Liver (tissue), 9 donors: ENCODE measurements around the gene RCL1. TPM values are rescaled to one million over a fixed set of nuclear protein-coding genes. Genes with fewer than 3 reads are reported as not detected.

ENCODE experiments used
- DNase-seq: peaks from one replicate; pipeline ENCODE4 v3.0.0-alpha.2; 2017; ENCODE audit warnings: low spot score
- H3K27ac ChIP-seq, 2 donors: one replicate each; pipeline ENCODE4 v1.7.0; 2013; ENCODE audit warnings: inconsistent platforms in 2 of 2, low read length in 2 of 2, control low read depth in 1 of 2, low read depth in 1 of 2, mild to moderate bottlenecking in 1 of 2
- H3K27me3 ChIP-seq, 4 donors: one replicate each; pipeline versions ENCODE4 v1.6.1 to v1.7.0; 2013; ENCODE audit warnings: low read length in 3 of 4, inconsistent platforms in 1 of 4, mild to moderate bottlenecking in 1 of 4, moderate library complexity in 1 of 4; ENCODE audit not compliant: control insufficient read depth in 4 of 4, insufficient read depth in 4 of 4
- H3K36me3 ChIP-seq, 4 donors: one replicate each; pipeline versions ENCODE4 v1.6.1 to v1.7.0; 2013; ENCODE audit warnings: low read length in 3 of 4, mild to moderate bottlenecking in 3 of 4, low read depth in 1 of 4, moderate library complexity in 1 of 4; ENCODE audit not compliant: control insufficient read depth in 4 of 4, insufficient read depth in 3 of 4
- H3K4me1 ChIP-seq, 4 donors: one replicate each; pipeline versions ENCODE4 v1.6.1 to v1.7.0; 2013; ENCODE audit warnings: low read length in 3 of 4, mild to moderate bottlenecking in 3 of 4, moderate library complexity in 1 of 4; ENCODE audit not compliant: control insufficient read depth in 4 of 4, insufficient read depth in 4 of 4
- H3K4me3 ChIP-seq, 3 donors: one replicate each; pipeline versions ENCODE4 v1.6.1 to v1.7.0; 2013; ENCODE audit warnings: low read length in 3 of 3, control low read depth in 1 of 3, low read depth in 1 of 3, mild to moderate bottlenecking in 1 of 3
- H3K9ac ChIP-seq, 2 donors: one replicate each; pipeline ENCODE4 v1.7.0; 2013; ENCODE audit warnings: low read length in 2 of 2, mild to moderate bottlenecking in 2 of 2, moderate library complexity in 2 of 2, control low read depth in 1 of 2, low read depth in 1 of 2
- H3K9me3 ChIP-seq, 4 donors: one replicate each; pipeline versions ENCODE4 v1.6.1 to v1.7.0; 2013; ENCODE audit warnings: low read length in 3 of 4; ENCODE audit not compliant: control insufficient read depth in 4 of 4
- ATF3 ChIP-seq: IDR thresholded peaks from 2 replicates; pipeline ENCODE4 v1.6.1; 2016; ENCODE audit warnings: antibody characterized with exemption
- CTCF ChIP-seq: fragments of 150-350 bp; IDR thresholded peaks from 2 replicates; pipeline ENCODE4 v1.5.1; 2017; ENCODE audit warnings: improper control_type of control experiment, low read depth, low read length; ENCODE audit not compliant: missing input control
- EGR1 ChIP-seq, 2 donors: IDR thresholded peaks; 2 replicates each; pipeline ENCODE4 v1.6.1; 2016 to 2018; ENCODE audit warnings: antibody characterized with exemption in 2 of 2, low read depth in 2 of 2
- FOXA1 ChIP-seq: IDR thresholded peaks from 2 replicates; pipeline ENCODE4 v1.6.1; 2016; ENCODE audit warnings: antibody characterized with exemption
- FOXA2 ChIP-seq: IDR thresholded peaks from 2 replicates; pipeline ENCODE4 v1.6.1; 2016; ENCODE audit warnings: antibody characterized with exemption
- GABPA ChIP-seq, 2 donors: IDR thresholded peaks in 1 of 2; conservative IDR thresholded peaks in 1 of 2; 2 replicates each; pipeline ENCODE4 v1.6.1; 2016; ENCODE audit warnings: antibody characterized with exemption in 2 of 2, mild to moderate bottlenecking in 1 of 2, moderate library complexity in 1 of 2
- HNF4A ChIP-seq, 2 donors: conservative IDR thresholded peaks; 2 replicates each; pipeline ENCODE4 v1.6.1; 2016; ENCODE audit warnings: antibody characterized with exemption in 2 of 2, mild to moderate bottlenecking in 2 of 2
- HNF4G ChIP-seq: IDR thresholded peaks from 2 replicates; pipeline ENCODE4 v1.6.1; 2016; ENCODE audit warnings: antibody characterized with exemption
- JUND ChIP-seq, 2 donors: IDR thresholded peaks; 2 replicates each; pipeline ENCODE4 v1.6.1; 2016; ENCODE audit warnings: antibody characterized with exemption in 2 of 2
- MAX ChIP-seq: IDR thresholded peaks from 2 replicates; pipeline ENCODE4 v1.6.1; 2016; ENCODE audit warnings: antibody characterized with exemption
- NR2F2 ChIP-seq: IDR thresholded peaks from 2 replicates; pipeline ENCODE4 v1.6.1; 2016; ENCODE audit warnings: antibody characterized with exemption
- RAD21 ChIP-seq, 2 donors: IDR thresholded peaks; 2 replicates each; pipeline ENCODE4 v1.6.1; 2016; ENCODE audit warnings: antibody characterized with exemption in 2 of 2, mild to moderate bottlenecking in 2 of 2
- REST ChIP-seq: IDR thresholded peaks from 2 replicates; pipeline ENCODE4 v1.6.1; 2016; ENCODE audit warnings: antibody characterized with exemption, mild to moderate bottlenecking
- RXRA ChIP-seq, 2 donors: IDR thresholded peaks; 2 replicates each; pipeline ENCODE4 v1.6.1; 2017 to 2018; ENCODE audit warnings: antibody characterized with exemption in 2 of 2, mild to moderate bottlenecking in 1 of 2
- SP1 ChIP-seq: IDR thresholded peaks from 2 replicates; pipeline ENCODE4 v1.6.1; 2018; ENCODE audit warnings: antibody characterized with exemption, mild to moderate bottlenecking
- TAF1 ChIP-seq: conservative IDR thresholded peaks from 2 replicates; pipeline ENCODE4 v1.6.1; 2016; ENCODE audit warnings: antibody characterized with exemption, mild to moderate bottlenecking
- YY1 ChIP-seq: IDR thresholded peaks from 2 replicates; pipeline ENCODE4 v1.6.1; 2016; ENCODE audit warnings: antibody characterized with exemption, mild to moderate bottlenecking
- ZBTB33 ChIP-seq: IDR thresholded peaks from 2 replicates; pipeline ENCODE4 v1.6.1; 2016; ENCODE audit warnings: antibody characterized with exemption
- WGBS: extraction: QIAGEN DNeasy Blood & Tissue Kit; methylation state at CpG from one replicate; pipeline ENCODE4 v1.1.7; 2013; 5-methylcytosine and 5-hydroxymethylcytosine counted together
- polyA plus RNA-seq, 2 donors: library from polyadenylated mRNA; stranded (reverse) in 1 of 2; unstranded in 1 of 2; fragments of 200-250 nt in 1 of 2; fragments of >200 nt in 1 of 2; fragmentation: Nextera tagmentation in 1 of 2; extraction: Ambion mirVana in 1 of 2; gene quantifications; one replicate each; pipeline versions ENCODE4 v1.2.1 to v1.2.3, GENCODE V29; 2013 to 2015
- total RNA-seq, 2 donors: library from RNA; depleted of rRNA; stranded (reverse); fragments of >200 nt; gene quantifications; one replicate each; pipeline ENCODE4 v1.2.3, GENCODE V29; 2014
- donor health status: healthy.
- donor health status: healthy.
- donor health status: healthy.
- donor health status: healthy.
- donor health status: healthy.

Gene RCL1
- total and polyA plus RNA-seq, 4 donors: 52.2 to 121 (median 86.8) TPM

- H3K9ac ChIP-seq: no peak overlapping the region
- H3K9me3 ChIP-seq: no peaks in the 10 kb centered on the region
- WGBS: 98% methylated on average over 3 of the region's 3 CpGs
- no peaks in the 10 kb centered on the region for H3K4me1 ChIP-seq
- peaks cover 0 to 5% (median under 1%) of the 10 kb centered on the region in 4 donors for H3K36me3 ChIP-seq
- no peaks in the 10 kb centered on the region for H3K27me3 ChIP-seq
- TF ChIP-seq FOXA1: no peak
- TF ChIP-seq MAX: no peak
- no peak for DNase-seq
- H3K27ac ChIP-seq: no peak overlapping the region
- no peak overlapping the region for H3K4me3 ChIP-seq
These were observed 90.7 kb downstream of the RCL1 start for GRCh38 chr9:4883326-4883873.

GRCh38 chr9:4886698-4887097, 94.0 kb downstream of the RCL1 start:
- TF ChIP-seq GABPA (IDR thresholded peaks at IDR 0.05 in 1 of 2, conservative IDR thresholded peaks at IDR 0.05 in 1 of 2) (no peak), YY1 (no peak), SP1 (no peak), FOXA1 (no peak)
- DNase-seq: no peak
- H3K4me1 ChIP-seq: no peaks in the 10 kb centered on the region
- H3K9me3 ChIP-seq: no peaks in the 10 kb centered on the region
- H3K9ac ChIP-seq: no peak overlapping the region
- H3K27me3 ChIP-seq: no peaks in the 10 kb centered on the region
- no peak overlapping the region for H3K27ac ChIP-seq
- WGBS: 70% methylated on average over 6 of the region's 6 CpGs
- peaks cover 0 to 5% (median under 1%) of the 10 kb centered on the region in 4 donors for H3K36me3 ChIP-seq
- no peak overlapping the region for H3K4me3 ChIP-seq

- H3K36me3 ChIP-seq: peaks cover 0 to 5% (median under 1%) of the 10 kb centered on the region in 4 donors
- no peaks in the 10 kb centered on the region for H3K9me3 ChIP-seq
- H3K4me1 ChIP-seq: no peaks in the 10 kb centered on the region
- no peak overlapping the region for H3K9ac ChIP-seq
- WGBS: 52% methylated on average over 4 of the region's 4 CpGs
- H3K27ac ChIP-seq: no peak overlapping the region
- no peak for DNase-seq
- TF ChIP-seq ZBTB33: no peak
- no peak for TF ChIP-seq REST
- TF ChIP-seq JUND (IDR thresholded peaks at IDR 0.05): no peak
- TF ChIP-seq ATF3: no peak
- TF ChIP-seq GABPA (IDR thresholded peaks at IDR 0.05 in 1 of 2, conservative IDR thresholded peaks at IDR 0.05 in 1 of 2): no peak
- TF ChIP-seq FOXA2: no peak
- no peak for TF ChIP-seq HNF4A (conservative IDR thresholded peaks at IDR 0.05)
- no peak for TF ChIP-seq TAF1
- no peak for TF ChIP-seq RXRA (IDR thresholded peaks at IDR 0.05)
- TF ChIP-seq EGR1 (IDR thresholded peaks at IDR 0.05; ENCODE audit: low read depth in 2 of 2): no peak
- no peak for TF ChIP-seq FOXA1
- no peak for TF ChIP-seq YY1
- TF ChIP-seq CTCF: no peak
- TF ChIP-seq SP1: no peak
- TF ChIP-seq NR2F2: no peak
- TF ChIP-seq HNF4G: no peak
- TF ChIP-seq RAD21 (IDR thresholded peaks at IDR 0.05): no peak
- TF ChIP-seq MAX: no peak
- H3K4me3 ChIP-seq: no peak overlapping the region
- no peaks in the 10 kb centered on the region for H3K27me3 ChIP-seq
These were observed 94.8 kb downstream of the RCL1 start for GRCh38 chr9:4887556-4887955.
